ENCODE results near the gene NEGR1.

Gene NEGR1

GRCh38 chr1:72117621-72118020 is 164.7 kb downstream of the NEGR1 start:
- DNase-seq (ENCODE audit: low spot score), result no peak

- DNase-seq (ENCODE audit: low spot score), result no peak
Measured at GRCh38 chr1:72115290-72115689, 167.0 kb downstream of the NEGR1 start.

- no peak for DNase-seq (ENCODE audit: low spot score)
Measured at GRCh38 chr1:72111662-72112061, 170.7 kb downstream of the NEGR1 start.

- DNase-seq (ENCODE audit: low spot score), result no peak
Measured at GRCh38 chr1:72109916-72110315, 172.4 kb downstream of the NEGR1 start.

GRCh38 chr1:72105201-72105600 is 177.1 kb downstream of the NEGR1 start:
- DNase-seq (ENCODE audit: low spot score), result no peak

- no peak for DNase-seq (ENCODE audit: low spot score)
Measured at GRCh38 chr1:72101840-72102632, 180.3 kb downstream of the NEGR1 start.

GRCh38 chr1:72100771-72101170 is 181.6 kb downstream of the NEGR1 start:
- DNase-seq (ENCODE audit: low spot score), result no peak

- DNase-seq (ENCODE audit: low spot score), result no peak
Measured at GRCh38 chr1:72097851-72098570, 184.3 kb downstream of the NEGR1 start.

- DNase-seq (ENCODE audit: low spot score), result no peak
Measured at GRCh38 chr1:72094209-72094608, 188.1 kb downstream of the NEGR1 start.

GRCh38 chr1:72086394-72086793 is 195.9 kb downstream of the NEGR1 start:
- DNase-seq (ENCODE audit: low spot score), result no peak

GRCh38 chr1:72075425-72075824 is 206.9 kb downstream of the NEGR1 start:
- DNase-seq (ENCODE audit: low spot score), result no peak

- DNase-seq (ENCODE audit: low spot score), result no peak
Measured at GRCh38 chr1:72066431-72066830, 215.9 kb downstream of the NEGR1 start.

- DNase-seq (ENCODE audit: low spot score), result no peak
Measured at GRCh38 chr1:72064196-72065075, 217.9 kb downstream of the NEGR1 start.

GRCh38 chr1:72063364-72064044 is 218.8 kb downstream of the NEGR1 start:
- DNase-seq (ENCODE audit: low spot score), result no peak

- DNase-seq (ENCODE audit: low spot score), result no peak
Measured at GRCh38 chr1:72062584-72062983, 219.8 kb downstream of the NEGR1 start.

GRCh38 chr1:72060466-72061245 is 221.7 kb downstream of the NEGR1 start:
- DNase-seq (ENCODE audit: low spot score), result no peak

- DNase-seq (ENCODE audit: low spot score), result no peak
Measured at GRCh38 chr1:72056516-72056915, 225.8 kb downstream of the NEGR1 start.

- no peak for DNase-seq (ENCODE audit: low spot score)
Measured at GRCh38 chr1:72051538-72051937, 230.8 kb downstream of the NEGR1 start.

GRCh38 chr1:72050551-72050950 is 231.8 kb downstream of the NEGR1 start:
- DNase-seq (ENCODE audit: low spot score), result no peak

- DNase-seq (ENCODE audit: low spot score), result peak; percentile 13
Measured at GRCh38 chr1:72037745-72038343, 244.5 kb downstream of the NEGR1 start.

- DNase-seq (ENCODE audit: low spot score), result no peak
Measured at GRCh38 chr1:72034827-72035226, 247.5 kb downstream of the NEGR1 start.
